Endothelial cell of umbilical vein (primary cell): ENCODE measurements around the gene NAA60. TPM values are rescaled to one million over a fixed set of nuclear protein-coding genes. Genes with fewer than 3 reads are reported as not detected.

Experiments
- BruUV-seq: library from RNA; stranded (reverse); fragments of 400-500 nt; replicated peaks from 2 replicates; lab custom pipeline; 2021; lab: Mats Ljungman, UMichigan
- CTCF ChIA-PET: fragments of 300-600, 350-600 bp; sonication (Branson Sonifier 250); formaldehyde crosslinking; loops from one replicate; lab custom pipeline; 2021; ENCODE audit warnings: antibody characterized with exemption, inconsistent platforms; lab: Charles Lee
- POLR2A ChIA-PET: fragments of 300-600, 350-600 bp; sonication (Branson Sonifier 250); formaldehyde crosslinking; loops from one replicate; lab custom pipeline; 2021; ENCODE audit warnings: antibody characterized with exemption, inconsistent platforms; lab: Charles Lee
- DNase-seq: peaks from one replicate; pipeline ENCODE4 v3.0.0-alpha.2; 2011; ENCODE audit warnings: low read depth, low spot score
- FAIRE-seq: peaks from 2 replicates; lab custom pipeline; 2011; peaks lifted over from hg19 to GRCh38; lab: Jason Lieb, UNC
- H2AFZ ChIP-seq: 2 replicates; pipeline ENCODE4 v1.6.0; 2012; ENCODE audit warnings: low read depth, low read length, control low read depth, inconsistent platforms
- H3K27ac ChIP-seq: 2 replicates; pipeline ENCODE4 v1.5.1; 2011; ENCODE audit warnings: low read depth, mild to moderate bottlenecking, control low read depth, low read length, moderate library complexity; ENCODE audit not compliant: insufficient read depth
- H3K27me3 ChIP-seq, 2 experiments: 2 replicates each; pipeline versions ENCODE4 v1.6.0 to v1.6.1; 2011; ENCODE audit warnings: low read length in 2 of 2, mixed read lengths in 1 of 2; ENCODE audit not compliant: control insufficient read depth in 2 of 2, insufficient read depth in 2 of 2
- H3K36me3 ChIP-seq, 2 experiments: 2 replicates in 1 of 2; 3 replicates in 1 of 2; pipeline ENCODE4 v1.5.1; 2011; ENCODE audit warnings: low read length in 2 of 2, mild to moderate bottlenecking in 1 of 2, moderate library complexity in 1 of 2; ENCODE audit not compliant: control insufficient read depth in 2 of 2, insufficient read depth in 2 of 2; ENCODE audit errors: extremely low read depth in 1 of 2
- H3K4me1 ChIP-seq: 3 replicates; pipeline ENCODE4 v1.5.1; 2011; ENCODE audit warnings: mild to moderate bottlenecking, low read length; ENCODE audit not compliant: control insufficient read depth, insufficient read depth; ENCODE audit errors: extremely low read depth
- H3K4me2 ChIP-seq: 2 replicates; pipeline ENCODE4 v1.6.1; 2011; ENCODE audit warnings: low read length, control low read depth, mixed read lengths; ENCODE audit not compliant: insufficient read depth
- H3K4me3 ChIP-seq, 3 experiments: fragments of 200-600 bp in 1 of 3; sonication (generic), shearing (Covaris generic) in 1 of 3; replicated peaks in 1 of 3; 2 replicates each; pipeline ENCODE4 v1.5.1; 2011 to 2016; ENCODE audit warnings: control low read depth in 3 of 3, low read length in 3 of 3, mild to moderate bottlenecking in 2 of 3, inconsistent platforms in 1 of 3, low read depth in 1 of 3, moderate library complexity in 1 of 3; ENCODE audit not compliant: insufficient read depth in 1 of 3
- H3K79me2 ChIP-seq: 2 replicates; pipeline ENCODE4 v1.6.0; 2012; ENCODE audit warnings: low read length, inconsistent platforms; ENCODE audit not compliant: control insufficient read depth, insufficient read depth
- H3K9ac ChIP-seq: replicated peaks from 2 replicates; pipeline ENCODE3; 2011; ENCODE audit warnings: low read length, control low read depth; ENCODE audit not compliant: insufficient read depth; ENCODE audit errors: extremely low read depth
- H3K9me1 ChIP-seq: replicated peaks from 3 replicates; pipeline ENCODE4 v1.6.0; 2011; ENCODE audit warnings: mild to moderate bottlenecking, low read length; ENCODE audit not compliant: control insufficient read depth, insufficient read depth; ENCODE audit errors: extremely low read depth
- H3K9me3 ChIP-seq: replicated peaks from 2 replicates; pipeline ENCODE4 v1.5.1; 2012; ENCODE audit warnings: low read length, inconsistent platforms; ENCODE audit not compliant: control insufficient read depth, insufficient read depth
- H4K20me1 ChIP-seq: replicated peaks from 2 replicates; pipeline ENCODE3; 2011; ENCODE audit warnings: mild to moderate bottlenecking, low read length; ENCODE audit not compliant: control insufficient read depth, insufficient read depth; ENCODE audit errors: extremely low read depth
- CTCF ChIP-seq, 2 donors: IDR thresholded peaks; 1 replicate in 1 of 2; 2 replicates in 1 of 2; pipeline ENCODE4 v1.5.1; 2011; ENCODE audit warnings: low read length in 2 of 2, mild to moderate bottlenecking in 2 of 2, moderate library complexity in 2 of 2, control low read depth in 1 of 2, inconsistent platforms in 1 of 2, low read depth in 1 of 2; ENCODE audit not compliant: insufficient read depth in 1 of 2; ENCODE audit errors: extremely low read depth in 1 of 2
- EZH2 ChIP-seq: IDR thresholded peaks from 2 replicates; pipeline ENCODE4 v1.6.1; 2012; ENCODE audit warnings: borderline replicate concordance, low read depth, mild to moderate bottlenecking, moderate library complexity, low read length, inconsistent platforms; ENCODE audit not compliant: severe bottlenecking
- FOS ChIP-seq: IDR thresholded peaks from 2 replicates; pipeline ENCODE4 v1.6.1; 2011; ENCODE audit warnings: mild to moderate bottlenecking, low read length, moderate library complexity, borderline replicate concordance; ENCODE audit not compliant: insufficient read depth
- GATA2 ChIP-seq: IDR thresholded peaks from 2 replicates; pipeline ENCODE4 v1.7.0; 2011; ENCODE audit warnings: low read depth, mild to moderate bottlenecking, moderate library complexity, mixed read lengths, low read length; ENCODE audit not compliant: insufficient read length, insufficient read depth
- JUN ChIP-seq: IDR thresholded peaks from 2 replicates; pipeline ENCODE4 v1.6.1; 2011; ENCODE audit warnings: borderline replicate concordance, low read depth; ENCODE audit not compliant: insufficient read length, insufficient read depth
- MAX ChIP-seq: IDR thresholded peaks from 2 replicates; pipeline ENCODE4 v1.6.1; 2011; ENCODE audit not compliant: insufficient read depth, insufficient read length
- MYC ChIP-seq: IDR thresholded peaks from one replicate; pipeline ENCODE4 v1.6.1; 2011; ENCODE audit warnings: mild to moderate bottlenecking, low read depth, low read length
- POLR2A ChIP-seq: IDR thresholded peaks from 2 replicates; pipeline ENCODE4 v1.6.1; 2012; ENCODE audit warnings: low read depth, mild to moderate bottlenecking, control low read depth, low read length
- POLR2AphosphoS5 ChIP-seq: IDR thresholded peaks from 2 replicates; pipeline ENCODE4 v1.6.1; 2012; ENCODE audit warnings: low read depth, mild to moderate bottlenecking, control low read depth, low read length, moderate library complexity; ENCODE audit not compliant: insufficient read depth
- dilution Hi-C: fragments of 300-500 bp; cut with MboI; formaldehyde crosslinking; loops from one replicate; pipeline ENCODE4 v1.15.0; 2019; ENCODE audit warnings: low sequenced_read_pairs; ENCODE audit not compliant: extremely low pct_ligation_motif_present
- intact Hi-C: fragments of 100-400 bp; cut with micrococcal nuclease; formaldehyde crosslinking; loops from one replicate; pipeline ENCODE4 v1.10.0; 2022
- polyA plus RNA-seq, 4 experiments: library from polyadenylated mRNA; depleted of rRNA in 3 of 4; stranded (reverse) in 3 of 4; unstranded in 1 of 4; fragments of >200 nt; gene quantifications; 2 replicates each; pipeline versions ENCODE4 v1.2.1 to v1.2.3, GENCODE V29; 2011 to 2012; ENCODE audit warnings: missing spikeins in 1 of 4
- total RNA-seq: library from RNA; stranded (reverse); gene quantifications from 2 replicates; pipeline ENCODE4 v1.2.3, GENCODE V29; 2021

The NAA60 gene
- total and polyA plus RNA-seq, 2 donors (not counting 3 experiments of a cell fraction or from before 2014, with no cell fraction given) = 22.1 to 42.9 TPM

GRCh38 chr16:3523281-3523680 lies 79.8 kb downstream of the NAA60 start:
- H3K4me2 ChIP-seq = no peak overlapping the region
- POLR2A ChIA-PET = no interaction called here
- H3K27ac ChIP-seq = no peak overlapping the region
- H2AFZ ChIP-seq = no peak overlapping the region
- CTCF ChIA-PET = interaction anchor here (0.7 to 1.2 kb wide), 3 partner anchors 22 to 138 kb away, joined by 3 to 4 read pairs (median 3); partner anchors contain the start of gene CLUAP1
- H3K27me3 ChIP-seq = no peaks in the 10 kb centered on the region
- no peak for DNase-seq
- intact Hi-C loops = no loop called here
- no peaks in the 10 kb centered on the region for H3K79me2 ChIP-seq
- no peaks in the 10 kb centered on the region for H3K4me1 ChIP-seq
- H3K9ac ChIP-seq = no peak overlapping the region
- H3K36me3 ChIP-seq = peaks cover 0 to 17% of the 10 kb centered on the region in 2 experiments
- no peaks in the 10 kb centered on the region for H4K20me1 ChIP-seq
- H3K4me3 ChIP-seq = no peak overlapping the region
- no peak for FAIRE-seq
- no TSS peak for BruUV-seq
- no peaks in the 10 kb centered on the region for H3K9me3 ChIP-seq
- H3K9me1 ChIP-seq = no peaks in the 10 kb centered on the region
- dilution Hi-C loops = no loop called here
- TF ChIP-seq CTCF (IDR thresholded peaks at IDR 0.05; ENCODE audit: extremely low read depth in 1 of 2, insufficient read depth in 1 of 2, low read depth in 1 of 2, low read length in 2 of 2) (no peak), MAX (no peak), EZH2 (no peak), FOS (no peak), JUN (no peak), POLR2AphosphoS5 (no peak), MYC (no peak), POLR2A (no peak), GATA2 (no peak)
